Suprapubic skin (tissue), 4 donors: ENCODE results near the gene CRYL1.

Source experiments
- CTCF ChIP-seq, 2 donors: fragments of 200-600 bp in 1 of 2; fragments of 450-650 bp in 1 of 2; sonication (generic) in 1 of 2; IDR thresholded peaks; one replicate each; pipeline ENCODE4 v1.5.1; 2016 to 2019; ENCODE audit warnings: antibody characterized with exemption in 2 of 2, mild to moderate bottlenecking in 1 of 2, moderate library complexity in 1 of 2
- POLR2A ChIP-seq, 2 donors: fragments of 450-650 bp; IDR thresholded peaks; one replicate each; pipeline ENCODE4 v1.6.1; 2017; ENCODE audit warnings: antibody characterized with exemption in 2 of 2, mild to moderate bottlenecking in 2 of 2, moderate library complexity in 2 of 2
- POLR2AphosphoS5 ChIP-seq, 3 donors: sonication (generic); formaldehyde crosslinking; IDR thresholded peaks; one replicate each; pipeline ENCODE4 v1.6.1; 2017; ENCODE audit warnings: antibody characterized with exemption in 3 of 3

GRCh38 chr13:20418953-20419352 is 106.7 kb downstream of the CRYL1 start:
- TF ChIP-seq CTCF (IDR thresholded peaks at IDR 0.05) (no peak), POLR2A (IDR thresholded peaks at IDR 0.05) (no peak), POLR2AphosphoS5 (IDR thresholded peaks at IDR 0.05) (no peak)
